Dendritic cell treated with granulocyte-macrophage colony-stimulating factor and Interleukin-4, amounts not matched to agents 40 ng/mL and 50 ng/mL, for 4 days (primary cell): ENCODE measurements around the gene PRIMPOL.
"Not testable (repeated sequence)": the region's sequence is repeated elsewhere in the genome, so short reads cannot be mapped to it uniquely, and the experiment has no call there.

Source experiments
- H3K27ac Mint-ChIP-seq: one replicate; pipeline ENCODE4 v1.8.0; 2022; ENCODE audit warnings: mild to moderate bottlenecking, mixed read lengths
- H3K27me3 Mint-ChIP-seq: one replicate; pipeline ENCODE4 v1.8.0; 2022; ENCODE audit warnings: mild to moderate bottlenecking, mixed read lengths
- H3K36me3 Mint-ChIP-seq: one replicate; pipeline ENCODE4 v1.8.0; 2022; ENCODE audit warnings: low read depth, mixed read lengths
- H3K4me1 Mint-ChIP-seq: one replicate; pipeline ENCODE4 v1.8.0; 2022; ENCODE audit warnings: low read depth, mixed read lengths
- H3K4me3 Mint-ChIP-seq: one replicate; pipeline ENCODE4 v1.8.0; 2022; ENCODE audit warnings: mild to moderate bottlenecking, moderate library complexity, mixed read lengths
- H3K9me3 Mint-ChIP-seq: one replicate; pipeline ENCODE4 v1.8.0; 2022; ENCODE audit warnings: mixed read lengths
- intact Hi-C: fragments of 100-400 bp; cut with micrococcal nuclease; formaldehyde crosslinking; loops from one replicate; pipeline ENCODE4 v1.15.0; 2022

Gene PRIMPOL, protein sequence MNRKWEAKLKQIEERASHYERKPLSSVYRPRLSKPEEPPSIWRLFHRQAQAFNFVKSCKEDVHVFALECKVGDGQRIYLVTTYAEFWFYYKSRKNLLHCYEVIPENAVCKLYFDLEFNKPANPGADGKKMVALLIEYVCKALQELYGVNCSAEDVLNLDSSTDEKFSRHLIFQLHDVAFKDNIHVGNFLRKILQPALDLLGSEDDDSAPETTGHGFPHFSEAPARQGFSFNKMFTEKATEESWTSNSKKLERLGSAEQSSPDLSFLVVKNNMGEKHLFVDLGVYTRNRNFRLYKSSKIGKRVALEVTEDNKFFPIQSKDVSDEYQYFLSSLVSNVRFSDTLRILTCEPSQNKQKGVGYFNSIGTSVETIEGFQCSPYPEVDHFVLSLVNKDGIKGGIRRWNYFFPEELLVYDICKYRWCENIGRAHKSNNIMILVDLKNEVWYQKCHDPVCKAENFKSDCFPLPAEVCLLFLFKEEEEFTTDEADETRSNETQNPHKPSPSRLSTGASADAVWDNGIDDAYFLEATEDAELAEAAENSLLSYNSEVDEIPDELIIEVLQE

GRCh38 chr4:184649026-184649970 is at the start of gene PRIMPOL, which contains the start of gene CASP3:
TSS of gene PRIMPOL (plus strand) at chr4:184649738. CDS start at chr4:184657141, 7,403 bp downstream.
TSS of gene CASP3 (minus strand) at chr4:184649447. CDS start at chr4:184638453, 10,994 bp downstream.
- H3K36me3 Mint-ChIP-seq, result peaks cover 47% of the 10 kb centered on the region
- no peaks in the 10 kb centered on the region for H3K9me3 Mint-ChIP-seq
- intact Hi-C loops, result loop anchor here (1.0 to 5.0 kb wide), 4 partner anchors 33 to 382 kb away; partner anchors contain the start of genes CENPU and IRF2
- no peaks in the 10 kb centered on the region for H3K27me3 Mint-ChIP-seq
- H3K4me1 Mint-ChIP-seq, result peaks cover 40% of the 10 kb centered on the region
- peak within 1 kb of the TSS; percentile 90 for H3K27ac Mint-ChIP-seq
- H3K4me3 Mint-ChIP-seq, result peak within 1 kb of the TSS; percentile 87

DNA sequence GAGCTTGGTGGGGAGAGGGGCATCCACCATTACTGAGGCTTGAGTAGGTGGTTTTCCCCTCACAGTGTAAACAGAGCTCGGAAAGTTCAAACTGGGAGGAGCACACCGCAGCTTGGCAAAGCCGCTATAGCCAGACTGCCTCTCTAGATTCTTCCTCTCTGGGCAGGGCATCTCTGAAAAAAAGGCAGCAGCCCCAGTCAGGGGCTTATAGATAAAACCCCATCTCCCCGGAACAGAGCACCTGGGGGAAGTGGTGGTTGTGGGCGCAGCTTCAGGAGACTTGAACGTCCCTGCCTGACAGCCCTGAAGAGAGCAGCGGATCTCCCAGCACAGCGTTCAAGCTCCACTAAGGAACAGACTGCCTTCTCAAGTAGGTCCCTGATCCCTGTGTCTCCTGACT is 48.6 kb upstream of the PRIMPOL start:
- H3K4me3 Mint-ChIP-seq, result not testable (repeated sequence)

DNA sequence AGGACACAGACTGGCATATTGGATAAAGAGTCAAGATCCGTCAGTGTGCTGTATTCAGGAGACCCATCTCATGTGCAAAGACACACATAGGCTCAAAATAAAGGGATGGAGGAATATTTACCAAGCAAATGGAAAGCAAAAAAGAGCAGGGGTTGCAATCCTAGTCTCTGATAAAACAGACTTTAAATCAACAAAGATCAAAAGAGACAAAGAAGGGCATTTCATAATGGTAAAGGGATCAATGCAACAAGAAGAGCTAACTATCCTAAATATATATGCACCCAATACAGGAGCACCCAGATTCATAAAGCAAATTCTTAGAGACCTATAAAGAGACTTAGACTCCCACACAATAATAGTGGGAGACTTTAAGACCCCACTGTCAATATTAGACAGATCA is 46.7 kb upstream of the PRIMPOL start:
- H3K4me3 Mint-ChIP-seq, H3K36me3 Mint-ChIP-seq, intact Hi-C loops, H3K27ac Mint-ChIP-seq, H3K4me1 Mint-ChIP-seq: not testable (repeated sequence)
- Mint-ChIP-seq H3K9me3 (peaks cover 44% of the 10 kb centered on the region), H3K27me3 (peaks cover 16% of the 10 kb centered on the region)

More for the DNA sequence above, 48.6 kb upstream of the PRIMPOL start:
- intact Hi-C loops, H3K27ac Mint-ChIP-seq, H3K4me1 Mint-ChIP-seq, H3K36me3 Mint-ChIP-seq: not testable (repeated sequence)
- H3K9me3 Mint-ChIP-seq, result peaks cover 33% of the 10 kb centered on the region
- peaks cover 16% of the 10 kb centered on the region for H3K27me3 Mint-ChIP-seq

DNA sequence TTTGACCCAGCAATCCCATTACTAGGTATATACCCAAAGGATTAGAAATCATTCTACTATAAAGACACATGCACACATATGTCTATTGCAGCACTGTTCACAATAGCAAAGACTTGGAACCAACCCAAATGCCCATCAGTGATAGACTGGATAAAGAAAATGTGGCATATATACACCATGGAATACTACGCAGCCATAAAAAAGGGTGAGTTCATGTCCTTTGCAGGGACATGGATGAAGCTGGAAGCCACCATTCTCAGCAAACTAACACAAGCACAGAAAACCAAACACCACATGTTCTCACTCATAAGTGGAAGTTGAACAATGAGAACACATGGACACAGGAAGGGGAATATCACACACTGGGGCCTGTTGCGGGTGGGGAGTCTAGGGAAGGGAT is 42.1 kb upstream of the PRIMPOL start:
- H3K36me3 Mint-ChIP-seq, H3K27me3 Mint-ChIP-seq, H3K4me1 Mint-ChIP-seq, H3K4me3 Mint-ChIP-seq, intact Hi-C loops, H3K27ac Mint-ChIP-seq: not testable (repeated sequence)
- H3K9me3 Mint-ChIP-seq, result peaks cover 44% of the 10 kb centered on the region

DNA sequence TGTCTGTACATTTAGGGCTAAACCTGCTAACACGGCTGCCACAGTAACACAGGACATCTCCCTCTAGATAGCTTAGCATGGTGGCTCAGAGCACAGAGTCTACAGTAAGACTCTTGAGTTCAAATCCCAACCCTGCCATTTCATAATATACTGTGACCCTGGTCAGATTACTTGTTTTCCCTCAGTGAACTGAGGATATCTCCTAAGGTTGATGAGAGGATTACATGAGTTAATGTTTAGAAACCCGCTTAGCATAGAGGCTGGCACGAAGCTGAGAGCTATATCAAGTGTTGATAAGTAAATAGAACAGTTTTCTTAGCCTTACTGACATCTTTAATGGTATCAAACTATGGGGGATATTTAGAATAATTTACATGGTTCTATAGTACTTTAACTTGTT is 37.5 kb upstream of the PRIMPOL start:
- no peak overlapping the region for H3K27ac Mint-ChIP-seq
- intact Hi-C loops, result loop anchor here (10.0 kb wide), 1 partner anchor 67 kb away; no protein-coding TSS in a partner anchor
- peaks cover 2% of the 10 kb centered on the region for H3K27me3 Mint-ChIP-seq
- no peak overlapping the region for H3K4me3 Mint-ChIP-seq
- H3K36me3 Mint-ChIP-seq, result no peaks in the 10 kb centered on the region
- peaks cover 18% of the 10 kb centered on the region for H3K9me3 Mint-ChIP-seq
- H3K4me1 Mint-ChIP-seq, result peaks cover 18% of the 10 kb centered on the region

DNA sequence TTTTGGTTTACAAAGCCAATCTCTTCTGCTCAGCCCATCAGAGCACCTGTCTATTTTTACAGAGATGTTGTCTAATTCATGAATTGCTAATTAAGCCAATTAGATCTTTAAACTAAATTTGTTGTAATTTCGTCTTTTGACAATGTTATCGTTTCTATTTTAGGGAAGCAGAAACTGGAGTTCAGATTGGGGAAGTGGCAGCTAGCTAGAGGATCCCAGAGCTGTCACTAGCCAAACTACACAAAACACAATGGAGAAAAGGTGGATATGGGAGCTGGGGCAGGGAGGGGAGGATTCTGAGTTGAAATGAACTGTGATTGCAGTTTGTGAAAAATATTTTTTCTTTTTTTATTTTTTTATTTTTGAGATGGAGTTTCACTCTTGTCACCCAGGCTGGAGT is 36.1 kb upstream of the PRIMPOL start:
- H3K27ac Mint-ChIP-seq, result no peak overlapping the region
- peaks cover 18% of the 10 kb centered on the region for H3K9me3 Mint-ChIP-seq
- no peaks in the 10 kb centered on the region for H3K36me3 Mint-ChIP-seq
- H3K4me1 Mint-ChIP-seq, result peaks cover 31% of the 10 kb centered on the region
- intact Hi-C loops, result loop anchor here (10.0 kb wide), 1 partner anchor 69 kb away; no protein-coding TSS in a partner anchor
- peaks cover 2% of the 10 kb centered on the region for H3K27me3 Mint-ChIP-seq
- no peak overlapping the region for H3K4me3 Mint-ChIP-seq

DNA sequence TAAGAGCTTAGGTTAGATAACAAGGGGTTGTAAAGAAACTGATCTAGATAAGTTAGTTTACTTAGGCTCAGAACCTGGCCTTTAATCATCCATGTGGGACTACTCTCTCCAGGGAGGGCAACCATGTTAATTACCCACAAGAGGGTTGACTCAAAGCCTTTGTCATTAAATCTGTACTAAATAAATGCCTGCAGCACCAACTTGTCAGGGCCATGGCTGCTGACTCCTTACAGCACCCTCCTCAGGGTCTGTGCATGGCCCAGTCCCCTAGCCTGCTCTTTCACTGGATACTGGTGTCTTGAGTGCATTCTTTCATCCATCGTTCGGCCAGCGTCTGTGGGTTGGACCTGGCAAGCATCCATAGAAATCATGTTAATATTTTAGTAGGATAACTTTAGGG is 35.0 kb upstream of the PRIMPOL start:
- peaks cover 41% of the 10 kb centered on the region for H3K4me1 Mint-ChIP-seq
- H3K27me3 Mint-ChIP-seq, result no peaks in the 10 kb centered on the region
- H3K4me3 Mint-ChIP-seq, result no peak overlapping the region
- H3K27ac Mint-ChIP-seq, result no peak overlapping the region
- intact Hi-C loops, result loop anchor here (10.0 kb wide), 1 partner anchor 70 kb away; no protein-coding TSS in a partner anchor
- H3K9me3 Mint-ChIP-seq, result peaks cover 18% of the 10 kb centered on the region
- no peaks in the 10 kb centered on the region for H3K36me3 Mint-ChIP-seq

GRCh38 chr4:184616168-184616567 is 33.4 kb upstream of the PRIMPOL start:
- H3K27ac Mint-ChIP-seq, H3K36me3 Mint-ChIP-seq, H3K27me3 Mint-ChIP-seq, H3K4me3 Mint-ChIP-seq: not testable (repeated sequence)
- intact Hi-C loops, result loop anchor here (10.0 kb wide), 1 partner anchor 71 kb away; no protein-coding TSS in a partner anchor
- Mint-ChIP-seq H3K4me1 (peaks cover 54% of the 10 kb centered on the region), H3K9me3 (peaks cover 18% of the 10 kb centered on the region)

DNA sequence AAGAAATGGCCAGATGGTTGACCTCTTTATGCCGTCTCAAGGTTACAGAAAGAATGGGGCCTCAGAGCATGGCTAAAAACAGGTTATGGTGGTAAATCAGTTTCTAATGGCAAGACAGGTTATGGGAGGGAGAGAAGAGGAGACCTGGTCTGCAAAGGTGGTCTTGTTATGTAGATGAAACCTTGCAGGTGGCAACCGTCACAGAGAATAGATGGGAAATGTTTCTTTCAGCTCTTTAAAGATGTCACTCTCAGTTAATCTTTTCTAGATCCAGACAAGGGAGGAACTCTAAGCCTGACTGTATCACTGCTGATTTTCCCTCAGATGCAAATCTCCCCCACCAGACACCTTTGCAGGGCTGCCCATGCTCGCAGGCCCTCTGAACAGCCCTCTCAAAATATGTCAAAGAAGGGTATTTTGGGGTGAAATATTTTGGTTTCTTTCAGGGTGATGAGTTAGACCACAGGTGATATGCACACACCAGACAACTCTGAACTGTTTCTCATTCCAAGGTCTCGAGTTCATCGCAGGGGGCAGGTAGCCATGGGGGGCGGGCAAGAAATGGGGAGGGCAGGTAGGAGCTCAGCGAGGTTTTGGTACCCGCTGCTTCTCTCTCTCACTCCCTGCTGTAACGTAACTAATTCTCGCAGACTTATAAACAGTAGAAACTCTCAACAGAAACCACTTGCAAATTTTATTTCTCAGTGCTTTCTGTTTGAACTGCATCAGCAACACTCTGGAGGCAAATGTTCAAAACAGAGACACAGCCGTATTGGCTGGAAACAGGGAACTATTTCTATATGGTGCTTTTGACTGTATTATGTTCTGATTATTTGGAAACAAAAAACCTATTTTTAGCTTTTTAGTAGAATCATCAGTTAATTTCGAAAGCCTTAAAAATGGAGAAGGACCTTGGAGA is 32.6 kb upstream of the PRIMPOL start:
- intact Hi-C loops, result loop anchor here (10.0 kb wide), 1 partner anchor 72 kb away; no protein-coding TSS in a partner anchor
- H3K4me3 Mint-ChIP-seq, result peak overlapping the region; percentile 24
- H3K36me3 Mint-ChIP-seq, result no peaks in the 10 kb centered on the region
- no peaks in the 10 kb centered on the region for H3K27me3 Mint-ChIP-seq
- H3K9me3 Mint-ChIP-seq, result peaks cover 18% of the 10 kb centered on the region
- peak overlapping the region; percentile 86 for H3K27ac Mint-ChIP-seq
- H3K4me1 Mint-ChIP-seq, result peaks cover 58% of the 10 kb centered on the region

- Mint-ChIP-seq H3K4me1 (peaks cover 57% of the 10 kb centered on the region), H3K27ac (peak overlapping the region; percentile 86), H3K27me3 (no peaks in the 10 kb centered on the region), H3K9me3 (peaks cover 18% of the 10 kb centered on the region), H3K36me3 (no peaks in the 10 kb centered on the region), H3K4me3 (peak overlapping the region; percentile 24)
- intact Hi-C loops, result loop anchor here (10.0 kb wide), 1 partner anchor 73 kb away; no protein-coding TSS in a partner anchor
Observed at GRCh38 chr4:184617600-184618196, 31.8 kb upstream of the PRIMPOL start.

DNA sequence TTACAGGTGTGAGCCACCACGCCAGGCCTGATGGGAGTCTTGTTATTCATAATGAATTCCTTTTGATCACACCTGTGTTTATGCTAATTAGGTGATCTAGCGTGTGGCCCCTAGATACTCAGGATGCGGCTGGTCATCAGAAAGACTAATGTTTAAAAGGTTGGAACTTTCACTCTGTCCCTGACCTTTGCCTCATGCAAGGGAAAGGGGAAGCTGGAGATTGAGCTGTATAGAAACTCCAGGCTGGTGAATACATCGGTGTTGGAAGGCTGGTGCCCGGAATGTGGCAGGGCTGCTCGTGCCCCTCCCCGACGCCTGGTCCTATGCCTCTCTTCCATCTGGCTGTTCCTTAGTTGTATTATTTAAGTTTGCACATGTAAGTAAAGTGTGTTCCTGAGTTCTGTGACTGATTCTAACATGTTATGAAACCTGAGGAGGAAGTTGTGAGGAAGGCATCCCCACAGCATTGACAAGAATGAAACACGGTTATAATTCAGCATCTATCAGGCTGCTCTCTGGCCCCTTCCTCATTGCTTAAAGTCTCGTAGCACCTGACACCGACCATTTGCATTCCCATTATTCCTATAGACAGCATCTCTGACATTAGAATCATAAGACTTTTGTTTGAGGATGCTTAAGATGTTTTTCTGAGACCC is 29.2 kb upstream of the PRIMPOL start:
- H3K4me1 Mint-ChIP-seq, result peaks cover 54% of the 10 kb centered on the region
- intact Hi-C loops, result no loop called here
- H3K4me3 Mint-ChIP-seq, result no peak overlapping the region
- no peaks in the 10 kb centered on the region for H3K27me3 Mint-ChIP-seq
- H3K36me3 Mint-ChIP-seq, result peaks cover 20% of the 10 kb centered on the region
- peak overlapping the region; percentile 1 for H3K27ac Mint-ChIP-seq
- H3K9me3 Mint-ChIP-seq, result peaks cover 2% of the 10 kb centered on the region

DNA sequence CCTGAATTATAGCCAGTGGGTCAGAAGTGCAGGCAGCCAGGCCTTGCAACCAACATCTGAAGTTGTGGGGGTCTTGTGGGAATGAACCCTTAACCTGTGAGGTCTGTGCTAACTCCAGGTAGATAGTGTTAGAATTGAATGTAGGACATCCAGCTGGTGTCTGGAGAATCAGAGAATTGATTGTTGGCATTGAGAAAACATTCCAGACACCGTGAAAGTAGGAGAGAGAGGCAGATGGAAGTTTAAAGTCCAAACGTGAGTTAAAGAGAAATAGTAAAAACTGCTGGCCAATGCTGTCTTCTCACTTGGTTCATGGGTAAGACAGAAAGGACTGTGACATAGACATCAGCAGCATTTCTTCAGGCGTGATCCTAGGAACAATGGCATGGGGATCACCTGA is 28.0 kb upstream of the PRIMPOL start:
- Mint-ChIP-seq H3K27me3 (no peaks in the 10 kb centered on the region), H3K4me1 (peaks cover 56% of the 10 kb centered on the region), H3K27ac (no peak overlapping the region), H3K9me3 (no peaks in the 10 kb centered on the region), H3K36me3 (peaks cover 25% of the 10 kb centered on the region), H3K4me3 (no peak overlapping the region)
- intact Hi-C loops, result no loop called here
